Measurements from ENCODE around the gene CLK2.
A peak's percentile ranks its signal among the peaks of the same experiment; 100 is the strongest.
"Not testable (repeated sequence)": the region's sequence is repeated elsewhere in the genome, so short reads cannot be mapped to it uniquely, and the experiment has no call there.

The CLK2 gene

DNA sequence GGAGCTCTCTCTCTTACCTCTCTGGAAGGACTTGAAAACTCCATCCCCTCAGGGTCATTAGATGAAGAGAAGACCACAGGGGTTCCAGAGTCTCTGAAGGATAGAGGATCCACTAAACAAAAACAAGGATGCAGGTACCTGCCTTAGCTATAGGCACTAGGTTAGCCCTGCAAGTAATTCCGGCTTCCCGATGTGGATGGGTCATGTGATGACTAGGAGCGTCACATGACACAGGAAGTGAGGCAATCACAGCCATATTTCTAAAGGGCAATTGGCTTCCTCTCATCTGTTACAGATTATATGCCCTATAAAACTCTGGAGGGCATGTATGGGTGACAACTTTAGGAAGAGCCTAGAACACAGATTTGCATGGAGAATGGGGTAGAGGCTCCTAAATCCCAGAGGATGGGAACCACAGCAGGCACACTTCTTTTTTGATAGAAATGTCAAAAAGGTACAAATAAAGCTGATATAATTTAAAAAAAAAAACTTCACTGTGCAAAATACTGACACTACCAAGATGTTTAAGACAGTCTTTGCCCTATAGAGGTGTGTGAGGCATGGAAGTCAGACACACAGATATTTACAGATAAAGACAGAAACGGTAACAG, 32.1 kb downstream of the CLK2 start:
- peak; percentile 89 for DNase-seq

DNA sequence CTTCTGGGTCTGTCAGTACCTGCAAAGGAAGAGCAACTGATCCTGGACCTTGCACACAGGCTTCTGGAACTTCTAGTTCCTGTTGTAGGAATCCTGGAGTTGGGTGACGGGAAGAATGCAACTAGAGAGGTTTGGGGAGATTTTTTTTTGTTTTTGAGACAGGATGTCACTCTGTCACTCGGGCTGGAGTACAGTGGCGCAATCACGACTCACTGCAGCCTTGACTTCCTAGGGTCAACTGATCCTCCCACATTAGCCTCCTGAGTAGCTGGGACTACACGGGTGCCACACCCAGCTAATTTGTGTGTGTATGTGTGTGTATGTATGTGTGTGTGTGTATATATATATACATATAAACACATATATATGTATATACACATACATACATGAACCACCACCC, 36.9 kb downstream of the CLK2 start:
- peak; percentile 55 for DNase-seq

DNA sequence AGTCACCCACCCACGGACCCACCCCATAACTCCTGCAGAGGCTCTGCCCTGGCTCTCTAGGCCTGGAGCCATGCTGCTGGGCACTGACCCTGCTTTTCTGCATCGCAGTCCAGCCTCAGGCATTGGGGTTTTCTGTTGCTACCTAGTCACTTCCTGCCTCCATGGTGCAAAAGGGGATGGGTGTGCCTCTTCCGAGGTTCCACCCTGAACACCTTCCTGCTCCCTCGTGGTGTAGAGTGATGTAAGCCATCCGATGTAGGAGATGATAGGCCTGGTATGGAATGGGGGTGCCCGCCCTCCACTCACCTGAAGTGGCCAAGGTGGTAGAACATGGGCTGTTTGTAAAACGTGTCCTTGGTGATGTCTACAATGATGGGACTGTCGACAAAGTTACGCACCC, 37.9 kb downstream of the CLK2 start:
- not testable (repeated sequence) for DNase-seq

GRCh38 chr1:155233502-155233901, 39.8 kb downstream of the CLK2 start:
- not testable (repeated sequence) for DNase-seq

GRCh38 chr1:155232001-155232978, 41.0 kb downstream of the CLK2 start:
- not testable (repeated sequence) for DNase-seq

DNA sequence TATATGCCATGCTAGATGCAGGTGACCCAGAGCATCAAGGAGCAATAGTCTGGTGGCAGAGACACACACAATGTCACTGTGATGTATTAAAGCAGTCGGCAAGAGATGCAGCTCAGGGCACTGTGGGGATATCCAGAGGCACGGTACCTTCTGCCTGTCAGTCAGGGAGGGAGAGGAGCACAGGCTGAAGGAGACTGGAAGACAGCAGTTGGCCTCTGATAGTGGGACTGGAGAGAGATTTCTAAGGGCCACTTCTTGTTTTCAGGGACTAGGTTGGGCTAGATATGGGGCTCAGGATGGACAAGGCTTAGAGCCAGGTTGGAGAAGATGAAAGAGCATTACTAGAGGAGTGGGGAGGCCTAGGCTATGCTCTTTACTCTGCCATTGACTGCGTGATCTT, 42.0 kb downstream of the CLK2 start:
- not testable (repeated sequence) for DNase-seq

DNA sequence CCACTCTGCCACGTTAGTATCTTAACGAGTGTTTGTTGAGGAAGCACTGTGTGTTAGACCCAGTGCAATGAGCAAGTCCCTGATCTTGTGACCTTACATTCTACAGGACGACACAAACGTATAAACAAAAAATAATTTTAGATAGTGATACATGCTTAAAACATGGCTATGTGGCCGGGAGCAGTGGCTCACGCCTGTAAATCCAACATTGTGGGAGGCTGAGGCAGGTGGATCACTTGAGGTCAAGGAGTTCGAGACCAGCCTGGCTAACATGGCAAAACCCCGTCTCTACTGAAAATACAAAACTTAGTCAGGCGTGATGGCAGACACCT, 45.2 kb downstream of the CLK2 start:
- DNase-seq: no peak

- peak; percentile 99 for DNase-seq
Measured at GRCh38 chr1:155227261-155228095, 45.8 kb downstream of the CLK2 start.

- peak; percentile 59 for DNase-seq
Measured at GRCh38 chr1:155226910-155227260, 46.4 kb downstream of the CLK2 start.

- DNase-seq: peak; percentile 87
Measured at GRCh38 chr1:155226188-155226909, 47.0 kb downstream of the CLK2 start.

- not testable (repeated sequence) for DNase-seq
Measured at GRCh38 chr1:155225404-155225759, 47.9 kb downstream of the CLK2 start.

DNA sequence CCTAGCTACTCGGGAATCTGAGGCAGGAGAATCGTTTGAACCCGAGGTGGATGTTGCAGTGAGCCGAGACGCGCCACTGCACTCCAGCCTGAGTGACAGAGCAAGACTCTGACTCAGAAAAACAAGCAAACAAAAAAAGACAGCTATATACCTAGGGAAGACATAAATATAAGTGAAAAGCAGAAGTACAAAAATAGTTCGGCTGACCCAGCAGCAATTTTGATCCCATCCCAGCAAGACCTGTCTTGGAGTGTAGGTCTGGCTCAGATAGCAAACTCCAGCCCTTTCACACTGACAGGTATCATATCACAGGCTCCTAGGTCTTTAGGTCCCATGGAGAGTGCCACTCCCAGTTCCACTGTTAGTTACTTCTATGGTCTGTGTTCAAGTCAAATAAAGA, 50.3 kb downstream of the CLK2 start:
- DNase-seq: peak; percentile 37

DNA sequence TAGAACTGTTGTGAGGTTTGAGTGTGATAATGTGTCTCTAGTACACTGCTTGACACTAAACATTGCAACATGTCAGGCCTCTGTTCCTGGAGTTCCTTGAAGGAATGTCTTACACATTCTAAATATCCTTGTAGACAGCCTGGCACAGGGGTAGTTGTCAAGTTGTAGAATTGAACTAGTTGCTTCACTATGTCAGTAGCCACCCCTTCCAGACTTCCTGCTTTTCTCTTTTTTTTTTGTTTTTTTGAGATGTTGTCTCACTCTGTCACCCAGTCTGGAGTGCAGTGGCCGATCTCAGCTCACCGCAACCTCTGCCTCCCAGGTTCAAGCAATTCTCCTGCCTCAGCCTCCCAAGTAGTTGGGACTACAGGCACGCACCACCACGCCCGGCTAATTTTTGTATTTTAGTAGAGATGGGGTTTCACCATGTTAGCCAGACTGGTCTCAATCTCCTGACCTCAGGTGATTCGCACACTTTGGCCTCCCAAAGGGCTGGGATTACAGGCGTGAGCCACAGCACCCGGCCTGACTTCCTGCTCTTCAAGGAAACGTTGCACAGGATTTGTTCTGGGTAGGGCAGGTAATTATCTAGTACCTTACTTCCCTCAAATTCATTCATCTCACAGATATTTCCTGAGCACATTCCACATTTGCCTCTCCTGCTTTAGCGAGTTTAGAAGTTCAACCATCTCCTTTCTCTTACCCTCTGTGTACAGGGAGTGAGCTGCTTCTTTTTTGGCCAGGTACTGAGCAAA, 52.9 kb downstream of the CLK2 start:
- peak; percentile 54 for DNase-seq

GRCh38 chr1:155219592-155220031, 53.7 kb downstream of the CLK2 start:
- DNase-seq: peak; percentile 86

DNA sequence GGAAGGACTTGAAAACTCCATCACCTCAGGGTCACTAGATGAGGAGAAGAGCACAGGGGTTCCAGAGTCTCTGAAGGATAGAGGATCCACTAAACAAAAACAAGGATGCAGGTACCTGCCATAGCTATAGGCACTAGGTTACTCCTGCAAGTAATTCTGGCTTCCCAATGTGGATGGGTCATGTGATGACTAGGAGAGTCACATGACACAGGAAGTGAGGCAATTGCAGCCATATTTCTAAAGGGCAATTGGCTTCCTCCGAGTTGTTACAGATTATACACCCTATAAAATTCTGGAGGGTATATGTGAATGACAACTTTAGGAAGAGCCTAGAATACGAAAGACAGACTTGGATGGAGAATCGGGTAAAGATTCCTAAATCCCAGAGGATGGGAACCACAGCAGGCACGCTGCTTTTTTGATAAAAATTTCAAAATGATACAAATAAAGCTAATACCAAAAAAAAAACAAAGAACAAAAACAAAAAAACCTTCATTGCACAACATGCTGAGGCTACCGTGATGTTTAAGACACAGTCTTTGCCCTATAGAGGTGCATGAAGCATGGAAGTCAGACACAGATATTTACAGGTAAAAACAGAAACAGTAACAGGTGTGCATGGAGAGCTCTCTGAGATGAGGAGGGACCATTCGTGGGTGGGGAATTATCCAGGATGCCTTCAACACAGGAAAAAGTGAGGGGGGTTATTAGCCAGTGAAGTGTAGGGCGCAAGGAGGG, 54.3 kb downstream of the CLK2 start:
- peak; percentile 66 for DNase-seq

DNA sequence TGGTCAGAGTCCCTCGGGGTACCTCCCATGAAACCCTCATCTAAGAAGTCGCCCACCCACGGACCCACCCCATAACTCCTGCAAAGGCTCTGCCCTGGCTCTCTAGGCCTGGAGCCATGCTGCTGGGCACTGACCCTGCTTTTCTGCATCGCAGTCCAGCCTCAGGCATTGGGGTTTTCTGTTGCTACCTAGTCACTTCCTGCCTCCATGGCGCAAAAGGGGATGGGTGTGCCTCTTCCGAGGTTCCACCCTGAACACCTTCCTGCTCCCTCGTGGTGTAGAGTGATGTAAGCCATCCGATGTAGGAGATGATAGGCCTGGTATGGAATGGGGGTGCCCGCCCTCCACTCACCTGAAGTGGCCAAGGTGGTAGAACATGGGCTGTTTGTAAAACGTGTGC, 58.6 kb downstream of the CLK2 start:
- not testable (repeated sequence) for DNase-seq

All from inflammatory macrophage treated with lipopolysaccharide for 4 hours (primary cell).